Stimulated activated CD8-positive, alpha-beta memory T cell treated with anti-CD3 and anti-CD28 coated beads, Interleukin-4, amount 100 ng/mL, for 4 hours (primary cell): Measurements from ENCODE around the gene SLC35B1.
"Not testable (repeated sequence)": the region's sequence is repeated elsewhere in the genome, so short reads cannot be mapped to it uniquely, and the experiment has no call there.

Source experiments
- DNase-seq, 2 donors: peaks; one replicate each; pipeline ENCODE4 v3.0.0-alpha.2; 2020; ENCODE audit warnings: low read depth in 2 of 2, low spot score in 1 of 2

Gene SLC35B1

GRCh38 chr17:49673679-49674078 lies 34.1 kb downstream of the SLC35B1 start:
- not testable (repeated sequence) for DNase-seq

- no peak for DNase-seq
Observed at GRCh38 chr17:49670641-49671040, 37.1 kb downstream of the SLC35B1 start.

- no peak for DNase-seq
Observed at GRCh38 chr17:49670002-49670401, 37.8 kb downstream of the SLC35B1 start.

GRCh38 chr17:49667854-49668253 lies 39.9 kb downstream of the SLC35B1 start:
- no peak for DNase-seq

GRCh38 chr17:49664706-49665211 lies 43.0 kb downstream of the SLC35B1 start:
- no peak for DNase-seq

GRCh38 chr17:49659661-49660382 lies 47.9 kb downstream of the SLC35B1 start:
- no peak for DNase-seq

- no peak for DNase-seq
Observed at GRCh38 chr17:49656247-49656646, 51.5 kb downstream of the SLC35B1 start.
